Ascending aorta (tissue), 2 donors: Measurements from ENCODE around the gene PLK3. TPM values are rescaled to one million over a fixed set of nuclear protein-coding genes. Genes with fewer than 3 reads are reported as not detected.

Source experiments
- DNase-seq, 2 donors: peaks; one replicate each; pipeline ENCODE4 v3.0.0-alpha.2; 2019; ENCODE audit warnings: low spot score in 2 of 2
- H3K27ac ChIP-seq, 2 donors: fragments of 200-600 bp; sonication (generic); one replicate each; pipeline ENCODE4 v1.5.1; 2016 to 2017; ENCODE audit warnings: mild to moderate bottlenecking in 1 of 2
- H3K27me3 ChIP-seq: fragments of 200-600 bp; sonication (generic); one replicate; pipeline ENCODE4 v1.5.1; 2017
- H3K36me3 ChIP-seq, 2 donors: fragments of 200-600 bp; sonication (generic); one replicate each; pipeline ENCODE4 v1.5.1; 2016
- H3K4me1 ChIP-seq, 2 donors: fragments of 200-600 bp; sonication (generic); one replicate each; pipeline ENCODE4 v1.5.1; 2016 to 2017; ENCODE audit warnings: mild to moderate bottlenecking in 1 of 2
- H3K4me3 ChIP-seq, 2 donors: fragments of 200-600 bp; sonication (generic); one replicate each; pipeline ENCODE4 v1.5.1; 2016 to 2017; ENCODE audit warnings: mild to moderate bottlenecking in 1 of 2
- H3K9me3 ChIP-seq, 2 donors: fragments of 200-600 bp; sonication (generic); one replicate each; pipeline ENCODE4 v1.5.1; 2016
- intact Hi-C: fragments of 100-400 bp; cut with DNase I; formaldehyde crosslinking; loops from one replicate; pipeline ENCODE4 v1.15.1; 2023
- total RNA-seq: library from RNA; depleted of rRNA; stranded (reverse); fragments of >200 nt; gene quantifications from one replicate; pipeline ENCODE4 v1.1.0, GENCODE V29; 2016
- TF ChIP-seq, protein P1 (sequence below), 3 experiments: fragments of 200-600 bp in 2 of 3; fragments of 450-650 bp in 1 of 3; sonication (generic) in 2 of 3; IDR thresholded peaks; one replicate each; pipeline ENCODE4 v1.5.1; 2016 to 2019; ENCODE audit warnings: antibody characterized with exemption in 3 of 3, mild to moderate bottlenecking in 1 of 3, moderate library complexity in 1 of 3

The PLK3 gene
- total RNA-seq, 1 donor from 2014 or later, result 107 TPM

GRCh38 chr1:44778705-44779576 lies 21.2 kb upstream of the PLK3 start:
- no peak overlapping the region for H3K4me3 ChIP-seq
- H3K9me3 ChIP-seq, result no peaks in the 10 kb centered on the region
- DNase-seq, result no peak
- TF ChIP-seq, protein P1, sequence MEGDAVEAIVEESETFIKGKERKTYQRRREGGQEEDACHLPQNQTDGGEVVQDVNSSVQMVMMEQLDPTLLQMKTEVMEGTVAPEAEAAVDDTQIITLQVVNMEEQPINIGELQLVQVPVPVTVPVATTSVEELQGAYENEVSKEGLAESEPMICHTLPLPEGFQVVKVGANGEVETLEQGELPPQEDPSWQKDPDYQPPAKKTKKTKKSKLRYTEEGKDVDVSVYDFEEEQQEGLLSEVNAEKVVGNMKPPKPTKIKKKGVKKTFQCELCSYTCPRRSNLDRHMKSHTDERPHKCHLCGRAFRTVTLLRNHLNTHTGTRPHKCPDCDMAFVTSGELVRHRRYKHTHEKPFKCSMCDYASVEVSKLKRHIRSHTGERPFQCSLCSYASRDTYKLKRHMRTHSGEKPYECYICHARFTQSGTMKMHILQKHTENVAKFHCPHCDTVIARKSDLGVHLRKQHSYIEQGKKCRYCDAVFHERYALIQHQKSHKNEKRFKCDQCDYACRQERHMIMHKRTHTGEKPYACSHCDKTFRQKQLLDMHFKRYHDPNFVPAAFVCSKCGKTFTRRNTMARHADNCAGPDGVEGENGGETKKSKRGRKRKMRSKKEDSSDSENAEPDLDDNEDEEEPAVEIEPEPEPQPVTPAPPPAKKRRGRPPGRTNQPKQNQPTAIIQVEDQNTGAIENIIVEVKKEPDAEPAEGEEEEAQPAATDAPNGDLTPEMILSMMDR (IDR thresholded peaks at IDR 0.05), result no peak
- no peaks in the 10 kb centered on the region for H3K27me3 ChIP-seq
- peaks cover 20 to 43% of the 10 kb centered on the region in 2 donors for H3K36me3 ChIP-seq
- H3K27ac ChIP-seq, result no peak overlapping the region
- peaks cover 8 to 13% of the 10 kb centered on the region in 2 donors for H3K4me1 ChIP-seq
- intact Hi-C loops, result loop anchor here (5.0 kb wide), 1 partner anchor 523 kb away; no protein-coding TSS in a partner anchor

GRCh38 chr1:44780583-44781121 lies 19.5 kb upstream of the PLK3 start:
- H3K36me3 ChIP-seq, result peaks cover 20 to 43% of the 10 kb centered on the region in 2 donors
- no peak overlapping the region for H3K4me3 ChIP-seq
- no peaks in the 10 kb centered on the region for H3K27me3 ChIP-seq
- H3K4me1 ChIP-seq, result peaks cover 5 to 20% of the 10 kb centered on the region in 2 donors
- H3K9me3 ChIP-seq, result no peaks in the 10 kb centered on the region
- intact Hi-C loops, result no loop called here
- TF ChIP-seq, protein P1 (IDR thresholded peaks at IDR 0.05), result no peak
- no peak for DNase-seq
- no peak overlapping the region for H3K27ac ChIP-seq

- Histone ChIP-seq H3K36me3 (peaks cover 3 to 19% of the 10 kb centered on the region in 2 donors), H3K4me1 (peaks cover 8 to 17% of the 10 kb centered on the region in 2 donors), H3K27ac (peak overlapping the region; percentile 37 to 46), H3K27me3 (no peaks in the 10 kb centered on the region), H3K9me3 (no peaks in the 10 kb centered on the region), H3K4me3 (peak overlapping the region; percentile 62 to 70)
- DNase-seq, result no peak
- TF ChIP-seq, protein P1 (IDR thresholded peaks at IDR 0.05), result no peak
- intact Hi-C loops, result no loop called here
Observed at GRCh38 chr1:44783697-44784093, 16.5 kb upstream of the PLK3 start.

GRCh38 chr1:44784094-44785028 lies 15.8 kb upstream of the PLK3 start:
- H3K27me3 ChIP-seq, result no peaks in the 10 kb centered on the region
- H3K4me3 ChIP-seq, result peak overlapping the region; percentile 62 to 70
- TF ChIP-seq, protein P1 (IDR thresholded peaks at IDR 0.05), result peak in 1 of 3 experiments; percentile 11
- no peaks in the 10 kb centered on the region for H3K9me3 ChIP-seq
- peaks cover 8 to 17% of the 10 kb centered on the region in 2 donors for H3K4me1 ChIP-seq
- peaks cover 0 to 15% of the 10 kb centered on the region in 2 donors for H3K36me3 ChIP-seq
- intact Hi-C loops, result loop anchor here (5.0 kb wide), 1 partner anchor 228 kb away; the partner anchor contains the start of genes HECTD3 and UROD
- peak overlapping the region; percentile 37 to 46 for H3K27ac ChIP-seq
- DNase-seq, result no peak

DNA sequence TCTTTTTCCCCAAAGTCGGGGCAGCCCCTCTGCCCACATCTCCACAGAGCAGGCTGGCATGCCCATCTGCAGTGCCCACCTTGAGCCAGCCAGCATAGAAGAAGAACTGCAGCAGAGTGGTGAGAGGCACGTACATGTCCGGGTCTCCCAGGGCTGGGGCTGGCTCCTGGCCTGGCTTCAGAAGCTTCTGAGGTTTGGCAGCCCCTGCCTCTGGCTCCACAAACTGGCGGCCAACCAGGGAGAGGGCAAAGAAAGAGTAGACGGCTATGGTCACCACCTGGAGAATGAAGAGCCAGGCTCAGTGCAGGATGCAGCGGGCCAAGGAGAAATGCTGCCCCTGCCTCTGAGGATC lies 15.2 kb upstream of the PLK3 start:
- DNase-seq, result no peak
- Histone ChIP-seq H3K4me1 (peaks cover 8 to 17% of the 10 kb centered on the region in 2 donors), H3K36me3 (peaks cover 0 to 10% of the 10 kb centered on the region in 2 donors), H3K9me3 (no peaks in the 10 kb centered on the region), H3K27me3 (no peaks in the 10 kb centered on the region), H3K4me3 (peak overlapping the region in 1 of 2 donors; percentile 70), H3K27ac (no peak overlapping the region)
- TF ChIP-seq, protein P1 (IDR thresholded peaks at IDR 0.05), result no peak
- intact Hi-C loops, result loop anchor here (5.0 kb wide), 1 partner anchor 227 kb away; the partner anchor contains the start of genes HECTD3 and UROD
